NCI-H748 (cell line): ENCODE data around the gene EPSTI1.
"Not testable (repeated sequence)": the region's sequence is repeated elsewhere in the genome, so short reads cannot be mapped to it uniquely, and the experiment has no call there.

Experiments
- DNase-seq: peaks from one replicate; lab custom pipeline; 2025; ENCODE audit not compliant: unreplicated experiment; lab: John Stamatoyannopoulos, UW

EPSTI1 gene

GRCh38 chr13:42895776-42896175, 96.3 kb downstream of the EPSTI1 start:
- no peak for DNase-seq

DNA sequence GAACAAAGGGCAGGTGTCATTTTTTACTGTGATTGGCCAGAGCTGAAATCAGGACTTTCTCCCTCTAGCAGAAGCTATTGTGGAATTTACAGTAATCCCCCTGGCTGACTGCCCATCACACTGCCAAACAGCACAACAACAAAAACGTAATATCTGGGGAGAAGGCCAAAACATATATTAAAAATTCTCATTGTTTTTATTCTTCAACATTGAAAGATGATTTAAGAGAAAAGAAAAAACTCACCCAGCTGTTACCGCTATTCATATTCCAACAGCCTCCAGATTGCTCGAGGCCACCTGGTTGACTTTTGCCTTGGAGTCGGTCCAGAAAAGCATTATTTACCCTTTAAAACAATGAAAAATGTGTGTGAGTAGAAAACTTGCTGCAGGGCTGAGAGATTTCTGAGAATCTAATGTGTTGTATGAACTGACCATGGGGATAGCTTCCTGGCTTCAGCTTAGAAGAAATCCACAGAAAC, 97.2 kb downstream of the EPSTI1 start:
- peak; percentile 65 for DNase-seq

- no peak for DNase-seq
These were observed 98.8 kb downstream of the EPSTI1 start for GRCh38 chr13:42893214-42893671.

DNA sequence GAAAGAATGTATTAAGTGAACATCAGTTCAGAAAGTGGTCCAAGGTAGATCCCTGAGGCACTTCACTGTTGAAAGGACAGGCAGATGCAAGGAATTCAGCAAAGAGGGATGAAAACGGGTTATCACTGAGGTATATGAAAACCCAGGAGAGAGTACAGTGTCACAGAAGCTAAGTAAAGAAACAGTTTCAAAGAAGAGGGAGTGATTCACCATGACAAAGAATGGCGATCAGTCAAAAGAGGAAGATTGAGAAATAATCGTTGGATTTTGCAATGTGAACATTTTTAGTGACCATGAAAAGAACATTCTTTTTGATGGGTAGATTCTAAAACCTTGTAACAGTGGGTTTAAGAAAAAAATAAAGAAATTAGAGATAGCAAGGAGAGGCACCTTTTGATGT, 99.3 kb downstream of the EPSTI1 start:
- no peak for DNase-seq

DNA sequence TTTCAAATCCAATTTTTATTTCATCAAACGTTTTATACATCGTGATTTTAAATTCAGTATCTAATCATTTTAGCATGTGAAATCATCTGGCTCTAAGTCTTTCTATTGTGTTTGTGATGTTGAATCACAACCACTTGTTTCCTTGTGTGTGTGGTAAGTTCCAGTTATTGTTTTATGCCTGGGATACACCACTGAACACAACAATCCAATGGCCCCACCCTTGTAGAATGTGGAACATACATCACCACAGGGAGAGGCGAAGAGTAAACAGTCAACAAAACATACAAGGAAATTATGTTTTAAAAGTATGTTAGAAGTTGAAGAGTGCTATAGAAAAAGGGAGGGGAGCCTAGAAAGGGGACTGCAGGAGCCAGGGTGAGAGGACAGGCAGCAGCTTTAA, 100.5 kb downstream of the EPSTI1 start:
- DNase-seq, result no peak

DNA sequence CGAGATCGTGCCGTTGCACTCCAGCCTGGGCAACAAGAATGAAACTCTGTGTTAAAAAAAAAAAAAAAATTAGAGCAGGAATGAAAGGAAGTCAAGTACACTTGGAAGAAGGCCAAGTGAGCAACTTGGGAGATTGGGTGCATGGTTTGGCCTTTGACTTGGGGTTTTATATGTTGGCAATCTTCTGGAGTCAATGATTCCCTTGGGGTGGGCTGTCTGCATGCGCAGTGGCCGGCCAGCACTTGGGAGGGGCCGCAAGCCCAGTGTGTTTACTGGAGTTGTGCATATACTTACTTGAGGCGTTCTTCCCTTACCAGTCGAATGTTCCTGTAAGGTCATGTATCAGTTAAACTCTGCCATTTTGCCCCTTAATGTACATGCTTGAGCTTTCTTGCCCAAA, 106.7 kb downstream of the EPSTI1 start:
- DNase-seq, result no peak

- DNase-seq, result peak; percentile 49
These were observed 108.1 kb downstream of the EPSTI1 start for GRCh38 chr13:42883771-42884467.

GRCh38 chr13:42883142-42883541, 108.9 kb downstream of the EPSTI1 start:
- DNase-seq, result no peak

DNA sequence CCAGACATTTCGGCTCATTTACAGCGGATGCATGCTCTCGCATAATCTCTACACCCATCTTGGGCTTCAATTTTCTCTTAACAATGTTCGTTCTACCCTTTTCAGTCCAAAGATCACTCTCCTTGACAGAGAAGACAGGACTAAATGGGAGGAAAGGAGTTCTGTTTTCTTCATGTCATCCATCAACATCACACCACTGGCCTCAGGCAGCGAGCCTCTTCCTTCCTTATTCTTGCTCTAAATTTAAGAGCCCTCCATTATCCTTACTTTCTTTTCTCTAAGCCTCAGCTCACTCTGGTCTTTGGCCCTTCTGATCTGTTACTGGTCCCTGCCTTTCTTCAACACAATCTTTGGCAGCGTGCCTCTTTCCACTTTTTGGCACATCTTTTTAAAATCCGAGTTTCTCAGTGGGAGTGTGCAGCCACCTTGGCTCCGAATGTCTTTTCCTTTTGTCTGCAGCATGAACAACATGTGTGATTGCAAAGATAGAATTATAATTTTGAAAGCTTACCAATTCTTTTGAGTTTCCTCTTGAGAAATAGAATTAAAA, 111.9 kb downstream of the EPSTI1 start:
- no peak for DNase-seq

- DNase-seq, result no peak
These were observed 113.3 kb downstream of the EPSTI1 start for GRCh38 chr13:42878721-42879120.

GRCh38 chr13:42876887-42877545, 115.0 kb downstream of the EPSTI1 start:
- DNase-seq, result no peak

DNA sequence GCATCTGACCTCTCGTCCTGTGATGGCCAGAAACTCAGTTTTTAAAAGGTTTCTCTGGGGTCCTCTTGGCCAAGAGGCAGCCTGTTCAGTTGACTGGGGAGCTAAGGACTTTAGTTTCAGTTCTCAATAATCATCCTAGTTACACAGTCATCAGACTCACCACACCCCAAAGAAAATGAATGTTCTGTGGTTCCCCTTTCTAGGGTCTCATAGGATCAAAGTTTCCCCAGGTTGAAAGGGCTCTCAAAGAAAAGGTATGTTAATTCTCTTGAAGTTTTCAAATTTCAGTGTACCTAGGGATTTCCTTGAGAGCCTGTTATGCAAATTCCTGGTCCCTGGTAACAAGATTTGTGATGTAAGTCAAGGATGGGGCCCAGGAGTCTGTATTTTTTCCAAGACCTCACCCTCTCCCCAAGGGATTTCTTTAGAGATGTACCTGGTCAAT, 115.7 kb downstream of the EPSTI1 start:
- DNase-seq, result no peak

GRCh38 chr13:42875475-42876269, 116.4 kb downstream of the EPSTI1 start:
- DNase-seq, result no peak

DNA sequence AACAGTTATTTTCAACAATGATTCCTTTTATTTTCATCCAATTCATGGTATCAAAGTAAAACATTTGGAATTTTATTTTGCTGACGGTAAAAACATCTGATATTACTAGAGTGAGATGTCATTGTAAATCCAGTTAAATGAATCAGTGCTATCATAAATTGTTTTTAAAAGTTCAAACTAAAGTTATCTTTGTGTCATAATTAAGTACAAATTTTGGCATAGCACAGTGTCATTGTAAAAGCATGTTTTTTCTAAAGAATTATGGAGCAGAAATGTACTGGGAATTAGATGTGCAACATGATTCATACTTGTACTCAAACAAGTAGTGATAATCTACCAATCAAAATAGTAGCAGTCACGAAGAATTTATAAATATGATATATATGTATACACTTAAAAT, 117.8 kb downstream of the EPSTI1 start:
- DNase-seq, result no peak

- no peak for DNase-seq
These were observed 119.0 kb downstream of the EPSTI1 start for GRCh38 chr13:42873081-42873480.

DNA sequence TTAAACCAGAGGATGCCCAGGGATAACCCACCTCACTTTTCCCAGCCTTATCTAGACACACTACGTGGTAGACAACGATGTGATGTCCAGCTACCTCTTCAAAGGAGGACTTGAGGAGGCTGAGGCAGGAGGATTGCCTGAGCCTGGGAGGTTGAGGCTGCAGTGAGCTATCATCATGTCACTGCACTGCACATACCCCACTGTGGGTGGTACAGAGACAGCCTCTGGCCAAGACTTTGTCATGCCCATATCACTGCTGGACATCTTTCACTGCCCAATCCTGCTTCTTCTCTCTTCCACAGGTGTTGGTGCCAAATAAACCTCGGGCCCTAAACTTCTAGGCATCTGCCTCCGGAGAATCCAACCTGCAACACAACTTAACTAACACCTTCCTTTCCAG, 124.8 kb downstream of the EPSTI1 start:
- no peak for DNase-seq

- DNase-seq, result no peak
These were observed 126.3 kb downstream of the EPSTI1 start for GRCh38 chr13:42865768-42866102.

DNA sequence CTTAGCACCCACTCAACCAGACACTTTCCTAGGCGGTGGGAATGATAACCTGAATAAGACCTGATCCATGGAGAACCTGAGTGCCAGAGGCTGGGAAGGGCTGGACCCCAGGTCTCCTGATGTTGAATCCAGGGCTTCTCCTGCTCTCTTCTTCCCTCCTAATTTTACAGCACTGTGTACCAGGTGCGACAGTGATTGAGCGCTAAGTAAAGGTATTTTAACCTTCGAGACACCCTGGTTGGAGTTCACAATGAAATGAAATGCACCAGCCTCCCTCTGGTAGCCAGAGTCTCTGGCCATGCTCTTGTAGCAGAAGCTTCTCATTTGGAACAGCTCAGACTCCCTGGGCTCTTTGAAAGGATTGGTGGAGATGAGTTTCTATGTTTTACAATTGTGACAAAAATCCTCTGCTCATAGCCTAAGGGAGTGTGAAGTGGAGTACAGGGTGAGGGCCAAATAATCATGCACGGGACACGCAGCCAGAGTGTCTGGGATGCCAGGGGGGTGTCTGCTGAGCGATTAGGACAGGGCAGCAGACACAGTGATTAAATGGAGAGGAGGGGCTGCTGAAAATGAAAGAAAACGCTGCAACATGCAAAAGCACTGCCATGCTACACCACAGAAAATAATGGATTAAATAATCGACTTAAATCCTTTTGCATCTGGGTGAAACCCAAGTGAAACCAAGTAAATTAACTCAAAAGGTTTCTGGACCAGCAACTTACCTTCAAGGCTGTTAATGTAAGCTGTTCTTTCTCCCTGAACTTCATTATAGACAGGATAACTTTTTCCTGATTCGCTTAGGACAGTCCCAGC, 126.9 kb downstream of the EPSTI1 start:
- no peak for DNase-seq

GRCh38 chr13:42862370-42862769, 129.7 kb downstream of the EPSTI1 start:
- DNase-seq, result not testable (repeated sequence)

DNA sequence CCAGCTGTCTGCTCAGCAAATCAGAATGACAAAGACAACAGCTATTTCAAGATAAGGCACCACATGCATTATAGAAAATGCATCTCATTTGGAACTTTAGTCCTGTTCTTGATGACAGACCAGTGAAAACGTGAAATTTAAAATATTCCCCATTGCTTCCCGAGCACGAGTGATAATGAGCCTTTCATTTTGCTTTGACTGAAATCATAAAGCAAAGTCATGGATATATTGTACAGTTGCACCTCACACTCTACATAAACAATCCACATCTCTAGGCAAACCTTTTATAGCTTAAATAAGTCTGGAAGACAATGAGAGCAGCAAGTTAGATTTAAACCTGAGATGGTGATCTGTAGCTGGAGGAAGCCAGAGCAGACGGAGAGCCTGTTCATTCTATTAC, 131.6 kb downstream of the EPSTI1 start:
- peak; percentile 17 for DNase-seq

DNA sequence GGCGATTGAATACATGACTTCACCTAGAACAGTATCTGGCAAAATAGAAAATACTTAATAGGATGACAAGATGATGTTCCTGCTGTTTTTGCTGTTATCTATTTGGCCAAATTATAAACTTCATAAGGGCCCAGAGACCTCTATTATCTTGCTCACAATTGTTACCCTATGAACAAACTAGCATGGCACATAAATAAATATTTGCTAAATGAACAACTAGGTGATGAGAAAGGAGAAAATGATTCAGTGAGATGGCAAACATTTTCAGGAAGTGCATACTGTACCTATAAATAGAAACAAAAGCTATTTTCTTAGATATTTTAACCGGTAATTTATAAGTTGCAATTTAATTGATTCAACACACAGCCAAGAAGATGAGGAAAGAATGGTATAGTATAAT, 132.3 kb downstream of the EPSTI1 start:
- peak; percentile 71 for DNase-seq
